Measurements from ENCODE around the gene MCEMP1.

MCEMP1 gene

GRCh38 chr19:7676854-7677253 lies at the start of gene MCEMP1:
TSS of gene MCEMP1 (plus strand) at chr19:7677090. CDS start at chr19:7677121, 31 bp downstream.
- DNase-seq = no peak

- no peak for DNase-seq
These were observed 49.7 kb upstream of the MCEMP1 start for GRCh38 chr19:7627166-7627565.

- no peak for DNase-seq
These were observed 48.1 kb upstream of the MCEMP1 start for GRCh38 chr19:7628589-7629311.

- peak; percentile 94 for DNase-seq
These were observed 47.4 kb upstream of the MCEMP1 start, which contains the start of the genes PET100 and XAB2 for GRCh38 chr19:7629347-7630054. TSS of gene PET100 (plus strand) at chr19:7629793. CDS start at chr19:7629834, 41 bp downstream. TSS of gene XAB2 (minus strand) at chr19:7629545. CDS start at chr19:7629527, 18 bp downstream.

- no peak for DNase-seq
These were observed 45.3 kb upstream of the MCEMP1 start for GRCh38 chr19:7631577-7631976.

- DNase-seq = no peak
These were observed 44.3 kb upstream of the MCEMP1 start for GRCh38 chr19:7632340-7633203.

- DNase-seq = no peak
These were observed 43.2 kb upstream of the MCEMP1 start, which contains the start of gene PCP2 for GRCh38 chr19:7633698-7634097. TSS of gene PCP2 (minus strand) at chr19:7633719. CDS start at chr19:7633457, 262 bp downstream.

- no peak for DNase-seq
These were observed 41.2 kb upstream of the MCEMP1 start for GRCh38 chr19:7635670-7636069.

- no peak for DNase-seq
These were observed 40.6 kb upstream of the MCEMP1 start for GRCh38 chr19:7636317-7636690.

- peak; percentile 10 for DNase-seq
These were observed 40.1 kb upstream of the MCEMP1 start, which contains the start of gene STXBP2 for GRCh38 chr19:7636691-7637373. TSS of gene STXBP2 (plus strand) at chr19:7637110. CDS start at chr19:7637150, 40 bp downstream.

- DNase-seq = no peak
These were observed 39.3 kb upstream of the MCEMP1 start for GRCh38 chr19:7637374-7638256.

- DNase-seq = no peak
These were observed 38.0 kb upstream of the MCEMP1 start for GRCh38 chr19:7638802-7639465.

- DNase-seq = no peak
These were observed 37.0 kb upstream of the MCEMP1 start for GRCh38 chr19:7639863-7640348.

- no peak for DNase-seq
These were observed 36.1 kb upstream of the MCEMP1 start for GRCh38 chr19:7640803-7641202.

- DNase-seq = no peak
These were observed 35.3 kb upstream of the MCEMP1 start for GRCh38 chr19:7641290-7642276.

- no peak for DNase-seq
These were observed 34.4 kb upstream of the MCEMP1 start for GRCh38 chr19:7642295-7643030.

- no peak for DNase-seq
These were observed 33.9 kb upstream of the MCEMP1 start for GRCh38 chr19:7643031-7643415.
